Immature natural killer cell (primary cell): ENCODE data around the gene PSMG4. TPM values are rescaled to one million over a fixed set of nuclear protein-coding genes. Genes with fewer than 3 reads are reported as not detected.

Source experiments
- DNase-seq, 3 donors: peaks; one replicate each; pipeline ENCODE4 v3.0.0; 2022; ENCODE audit warnings: mixed read lengths in 1 of 3
- H3K27ac Mint-ChIP-seq, 6 donors: one replicate each; pipeline ENCODE4 v1.8.0; 2020; ENCODE audit warnings: mixed read lengths in 6 of 6, mild to moderate bottlenecking in 5 of 6, inconsistent platforms in 4 of 6, moderate library complexity in 3 of 6
- H3K27me3 Mint-ChIP-seq, 3 donors: one replicate each; pipeline ENCODE4 v1.8.0; 2020 to 2021; ENCODE audit warnings: low read depth in 3 of 3, mild to moderate bottlenecking in 3 of 3, mixed read lengths in 3 of 3, moderate library complexity in 3 of 3, inconsistent platforms in 1 of 3
- H3K36me3 Mint-ChIP-seq, 3 donors: one replicate each; pipeline ENCODE4 v1.8.0; 2020; ENCODE audit warnings: mixed read lengths in 3 of 3, inconsistent platforms in 2 of 3, mild to moderate bottlenecking in 2 of 3
- H3K4me1 Mint-ChIP-seq, 2 donors: one replicate each; pipeline ENCODE4 v1.8.0; 2020; ENCODE audit warnings: inconsistent platforms in 2 of 2, mild to moderate bottlenecking in 2 of 2, mixed read lengths in 2 of 2, moderate library complexity in 1 of 2
- H3K4me3 Mint-ChIP-seq, 5 donors: one replicate each; pipeline ENCODE4 v1.8.0; 2020; ENCODE audit warnings: mild to moderate bottlenecking in 5 of 5, mixed read lengths in 5 of 5, inconsistent platforms in 3 of 5, moderate library complexity in 3 of 5
- H3K9me3 Mint-ChIP-seq, 6 donors: one replicate each; pipeline ENCODE4 v1.8.0; 2020; ENCODE audit warnings: mild to moderate bottlenecking in 6 of 6, mixed read lengths in 6 of 6, inconsistent platforms in 4 of 6, moderate library complexity in 3 of 6
- polyA plus RNA-seq, 3 donors: library from polyadenylated mRNA; unstranded; fragments of 300-500 nt; fragmentation: Illumina TruSeq; gene quantifications; one replicate each; pipeline ENCODE4 v1.2.3, GENCODE V29; 2021

The PSMG4 gene
- polyA plus RNA-seq, 3 donors from 2014 or later = 28.6 to 45.7 (median 29.6) TPM

DNA sequence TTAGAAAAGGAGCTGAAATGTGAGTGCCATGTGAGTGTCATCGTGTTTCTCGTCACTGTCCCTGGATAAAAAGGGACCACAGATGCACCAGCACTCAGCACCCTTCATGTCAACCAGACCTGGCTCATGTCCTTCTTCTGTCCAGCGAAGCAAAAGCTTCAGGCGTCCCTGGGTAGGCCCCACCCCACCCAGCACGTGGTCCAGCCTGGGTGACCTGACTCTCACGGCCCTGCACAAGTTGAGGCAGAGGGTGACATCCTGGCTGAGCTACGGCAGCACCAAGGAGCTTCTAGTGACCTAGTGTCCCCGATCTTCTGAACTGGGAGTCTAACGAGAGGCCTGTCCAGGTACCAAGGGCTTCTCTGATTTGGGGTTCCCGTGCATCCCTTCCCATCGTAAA lies 37.8 kb downstream of the PSMG4 start:
- no peak overlapping the region for H3K27ac Mint-ChIP-seq
- H3K4me1 Mint-ChIP-seq = no peaks in the 10 kb centered on the region
- peaks cover 8 to 20% (median 14%) of the 10 kb centered on the region in 3 donors for H3K27me3 Mint-ChIP-seq
- H3K4me3 Mint-ChIP-seq = no peak overlapping the region
- no peaks in the 10 kb centered on the region for H3K36me3 Mint-ChIP-seq
- no peaks in the 10 kb centered on the region for H3K9me3 Mint-ChIP-seq
- no peak for DNase-seq

DNA sequence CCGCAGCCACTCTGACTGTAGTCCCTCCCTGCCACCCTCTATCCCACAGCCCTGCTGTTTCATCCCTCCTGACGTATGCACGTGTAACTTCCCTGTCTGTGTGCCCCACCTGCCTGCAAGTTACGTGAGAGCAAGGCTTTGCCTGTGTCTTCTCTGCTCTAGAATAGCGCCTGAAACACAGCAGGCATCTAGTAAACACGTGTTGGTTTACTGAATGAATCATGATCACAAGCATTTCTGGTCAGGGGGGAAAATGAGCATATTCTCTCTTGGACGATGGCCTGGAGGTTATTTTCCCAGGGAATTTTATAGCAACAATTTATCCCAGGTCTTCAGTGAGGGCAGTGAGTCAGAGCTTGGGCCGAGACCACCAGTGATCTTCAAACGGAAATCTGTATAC lies 38.3 kb downstream of the PSMG4 start:
- Mint-ChIP-seq H3K4me1 (no peaks in the 10 kb centered on the region), H3K4me3 (no peak overlapping the region), H3K36me3 (no peaks in the 10 kb centered on the region), H3K9me3 (no peaks in the 10 kb centered on the region), H3K27ac (peak overlapping the region in 1 of 6 donors; percentile 3), H3K27me3 (peaks cover 8 to 22% (median 14%) of the 10 kb centered on the region in 3 donors)
- DNase-seq = no peak

DNA sequence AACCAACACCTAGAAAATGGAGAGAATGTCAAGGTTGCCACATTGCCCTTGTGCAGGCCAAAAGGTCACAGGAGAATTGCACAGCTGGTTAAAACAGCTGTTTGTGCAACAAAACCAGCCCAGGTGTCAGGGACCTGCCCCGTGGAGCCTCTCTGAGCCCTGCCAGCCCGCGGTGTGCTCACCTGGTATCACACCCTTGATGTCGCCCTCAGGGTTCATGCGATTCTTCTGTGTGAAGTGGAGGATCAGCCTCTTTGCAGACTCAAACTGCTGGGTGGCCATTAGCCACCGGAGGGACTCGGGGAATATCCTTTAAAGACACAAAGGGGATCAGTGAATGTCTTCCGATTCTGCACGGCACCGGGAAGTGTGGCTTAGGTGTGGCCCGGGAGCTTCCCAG lies 39.2 kb downstream of the PSMG4 start:
- Mint-ChIP-seq H3K27ac (no peak overlapping the region), H3K27me3 (peaks cover 8 to 22% (median 14%) of the 10 kb centered on the region in 3 donors), H3K9me3 (peaks cover 0 to 2% (median 0%) of the 10 kb centered on the region in 6 donors), H3K4me1 (no peaks in the 10 kb centered on the region), H3K4me3 (no peak overlapping the region), H3K36me3 (no peaks in the 10 kb centered on the region)
- DNase-seq = no peak

DNA sequence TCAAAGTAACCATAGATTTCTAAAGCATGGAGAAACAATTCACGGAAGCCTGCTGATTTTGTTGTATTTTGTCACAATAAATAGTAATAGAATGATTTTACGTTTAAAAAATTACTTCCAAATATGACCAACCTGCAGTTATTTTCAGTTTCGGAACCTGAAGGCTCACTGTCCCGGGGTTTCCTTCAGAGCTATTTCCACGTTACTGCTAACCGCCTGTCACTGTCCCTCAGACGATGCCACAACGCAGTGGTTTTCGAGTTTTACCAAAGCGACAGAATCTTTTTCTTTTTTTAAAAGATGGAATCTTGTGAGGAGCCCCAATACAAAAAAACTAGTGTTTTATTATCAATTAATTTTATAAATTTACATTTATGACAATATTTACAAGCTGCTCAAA lies 40.5 kb downstream of the PSMG4 start:
- Mint-ChIP-seq H3K4me1 (no peaks in the 10 kb centered on the region), H3K4me3 (no peak overlapping the region), H3K9me3 (peaks cover 0 to 8% (median 0%) of the 10 kb centered on the region in 6 donors), H3K27me3 (peaks cover 6 to 22% (median 9%) of the 10 kb centered on the region in 3 donors), H3K36me3 (no peaks in the 10 kb centered on the region), H3K27ac (no peak overlapping the region)
- no peak for DNase-seq

DNA sequence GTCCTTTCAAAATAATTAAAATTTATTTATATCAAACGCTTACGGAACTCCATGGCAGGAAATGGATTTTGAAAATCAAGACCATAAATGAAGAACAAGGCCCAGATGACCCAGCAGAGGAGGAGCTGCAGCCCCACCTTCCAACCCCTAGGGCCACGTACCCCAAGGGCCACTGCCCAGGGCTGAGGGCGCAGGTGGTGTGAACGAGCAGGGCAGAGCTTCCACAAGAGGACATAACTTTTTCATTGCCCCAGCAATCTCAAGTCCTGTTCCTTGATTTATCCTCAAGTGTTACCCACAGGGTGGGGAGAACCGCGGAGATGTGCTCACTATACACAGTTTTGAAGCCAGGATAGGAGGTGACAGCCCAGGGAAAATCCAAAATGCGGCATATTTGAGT lies 42.8 kb downstream of the PSMG4 start:
- H3K4me1 Mint-ChIP-seq = no peaks in the 10 kb centered on the region

DNA sequence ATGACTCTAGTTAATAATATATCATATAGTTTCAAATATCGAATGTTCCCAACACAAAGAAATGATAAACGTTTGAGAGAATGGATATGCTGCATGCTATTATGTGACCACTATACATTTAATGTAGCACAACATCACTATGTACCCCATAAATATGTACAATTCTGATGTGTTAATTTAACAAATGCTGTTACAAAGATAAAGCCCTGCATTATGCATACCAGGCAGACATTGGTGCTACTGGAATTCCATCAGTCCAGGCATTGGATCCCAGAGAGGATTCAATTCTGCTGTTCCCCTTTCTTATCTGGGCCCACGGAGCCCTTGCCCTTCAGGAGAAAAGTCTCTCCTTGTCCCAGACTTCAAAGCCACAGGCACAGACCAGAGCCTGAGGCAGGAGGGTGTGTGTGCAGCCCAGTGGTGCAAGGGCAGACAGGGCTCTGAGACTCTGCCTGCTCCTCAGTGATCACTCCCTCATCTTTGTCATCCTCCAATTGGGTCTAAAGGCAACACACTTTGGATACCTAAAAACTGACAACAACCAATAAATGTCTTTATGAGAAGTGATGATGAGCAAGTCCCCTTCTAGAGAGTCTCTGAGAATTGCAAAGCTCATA lies 45.2 kb downstream of the PSMG4 start:
- H3K9me3 Mint-ChIP-seq = peaks cover 0 to 8% (median 0%) of the 10 kb centered on the region in 6 donors
- no peaks in the 10 kb centered on the region for H3K36me3 Mint-ChIP-seq
- H3K4me1 Mint-ChIP-seq = no peaks in the 10 kb centered on the region
- peaks cover 0 to 21% (median 2%) of the 10 kb centered on the region in 3 donors for H3K27me3 Mint-ChIP-seq
- DNase-seq = no peak
- no peak overlapping the region for H3K27ac Mint-ChIP-seq
- no peak overlapping the region for H3K4me3 Mint-ChIP-seq

More for the DNA sequence above, 42.8 kb downstream of the PSMG4 start:
- no peak for DNase-seq
- peaks cover 0 to 25% (median 6%) of the 10 kb centered on the region in 3 donors for H3K27me3 Mint-ChIP-seq
- no peak overlapping the region for H3K27ac Mint-ChIP-seq
- peaks cover 0 to 8% (median 0%) of the 10 kb centered on the region in 6 donors for H3K9me3 Mint-ChIP-seq
- H3K36me3 Mint-ChIP-seq = no peaks in the 10 kb centered on the region
- no peak overlapping the region for H3K4me3 Mint-ChIP-seq

DNA sequence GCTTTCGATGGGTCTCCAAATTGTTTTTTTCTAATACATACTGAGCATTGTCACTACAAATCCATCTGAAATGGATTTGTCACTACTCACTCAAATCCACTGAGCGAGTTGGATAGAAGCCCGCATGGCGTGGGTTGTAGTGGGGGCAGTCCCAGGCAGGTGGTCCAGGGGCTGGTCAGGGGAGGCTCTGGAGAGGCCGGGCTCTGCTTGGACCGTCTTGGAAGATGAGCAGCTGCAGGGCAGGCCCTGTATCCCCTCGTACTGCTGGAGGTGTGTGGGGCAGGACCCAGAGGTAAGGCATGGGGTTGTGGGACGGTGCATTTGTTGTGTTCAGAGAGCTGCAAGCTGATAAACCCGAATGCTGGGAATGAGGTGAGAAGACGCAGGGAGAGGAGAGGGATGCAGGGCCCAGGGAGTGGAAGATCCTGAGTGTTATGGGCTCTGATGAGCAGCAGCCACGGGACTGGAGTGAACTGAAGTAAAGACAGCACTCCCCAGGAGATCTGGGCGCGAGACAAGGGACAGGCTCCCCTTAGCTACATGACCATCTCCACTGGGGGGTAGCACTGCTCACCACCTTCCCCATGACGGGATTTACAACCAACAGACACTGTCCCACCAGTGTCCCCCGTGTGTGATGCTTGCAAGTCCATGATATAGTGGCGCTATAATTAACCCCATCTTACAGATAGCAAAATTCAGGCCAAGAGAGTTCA lies 45.9 kb downstream of the PSMG4 start:
- Mint-ChIP-seq H3K9me3 (peaks cover 0 to 8% (median 0%) of the 10 kb centered on the region in 6 donors), H3K27me3 (peaks cover 0 to 23% (median 2%) of the 10 kb centered on the region in 3 donors), H3K4me3 (no peak overlapping the region), H3K4me1 (no peaks in the 10 kb centered on the region), H3K36me3 (no peaks in the 10 kb centered on the region), H3K27ac (no peak overlapping the region)
- no peak for DNase-seq

DNA sequence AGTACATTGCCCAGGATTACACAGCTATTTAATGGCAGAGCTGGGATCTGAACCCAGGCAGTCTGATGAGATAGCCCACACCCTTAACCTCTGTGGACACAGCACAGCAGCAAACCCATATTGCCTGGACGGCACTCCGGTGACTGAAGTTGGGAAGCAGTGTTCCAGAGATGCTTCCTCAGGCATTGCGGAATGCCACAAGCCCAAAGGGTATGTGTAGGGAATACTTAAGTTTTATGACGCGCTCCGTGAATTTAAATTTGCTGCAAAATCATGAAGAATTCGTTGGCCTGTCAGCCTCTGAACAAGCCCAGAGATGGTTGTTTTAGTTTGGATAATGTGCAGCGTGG lies 46.4 kb downstream of the PSMG4 start:
- no peaks in the 10 kb centered on the region for H3K4me1 Mint-ChIP-seq
- peaks cover 0 to 24% (median 2%) of the 10 kb centered on the region in 3 donors for H3K27me3 Mint-ChIP-seq
- no peak overlapping the region for H3K27ac Mint-ChIP-seq
- no peak overlapping the region for H3K4me3 Mint-ChIP-seq
- no peaks in the 10 kb centered on the region for H3K36me3 Mint-ChIP-seq
- DNase-seq = no peak
- peaks cover 0 to 8% (median 0%) of the 10 kb centered on the region in 6 donors for H3K9me3 Mint-ChIP-seq

DNA sequence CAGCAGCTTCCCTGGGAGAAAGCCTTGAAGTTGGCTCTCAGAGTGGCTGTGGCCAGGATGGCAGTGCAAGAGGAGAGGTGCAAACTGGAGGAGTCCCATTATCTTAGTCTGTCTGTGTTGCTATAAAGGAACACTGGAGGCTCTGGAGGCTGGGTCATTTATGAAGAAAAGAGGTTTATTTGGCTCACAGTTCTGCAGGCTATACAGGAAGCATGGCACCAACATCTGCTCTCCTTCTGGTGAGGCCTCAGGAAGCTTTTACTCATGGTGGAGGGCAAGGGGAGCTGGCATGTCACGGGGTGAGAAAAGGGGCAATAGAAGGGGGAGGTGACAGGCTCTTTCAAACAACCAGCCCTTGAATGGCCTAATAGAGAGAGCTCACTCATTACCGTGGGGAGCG lies 47.1 kb downstream of the PSMG4 start:
- Mint-ChIP-seq H3K27me3 (peaks cover 0 to 21% (median 2%) of the 10 kb centered on the region in 3 donors), H3K36me3 (no peaks in the 10 kb centered on the region), H3K4me3 (no peak overlapping the region), H3K4me1 (no peaks in the 10 kb centered on the region), H3K27ac (no peak overlapping the region), H3K9me3 (peaks cover 0 to 8% (median 0%) of the 10 kb centered on the region in 6 donors)
- no peak for DNase-seq

DNA sequence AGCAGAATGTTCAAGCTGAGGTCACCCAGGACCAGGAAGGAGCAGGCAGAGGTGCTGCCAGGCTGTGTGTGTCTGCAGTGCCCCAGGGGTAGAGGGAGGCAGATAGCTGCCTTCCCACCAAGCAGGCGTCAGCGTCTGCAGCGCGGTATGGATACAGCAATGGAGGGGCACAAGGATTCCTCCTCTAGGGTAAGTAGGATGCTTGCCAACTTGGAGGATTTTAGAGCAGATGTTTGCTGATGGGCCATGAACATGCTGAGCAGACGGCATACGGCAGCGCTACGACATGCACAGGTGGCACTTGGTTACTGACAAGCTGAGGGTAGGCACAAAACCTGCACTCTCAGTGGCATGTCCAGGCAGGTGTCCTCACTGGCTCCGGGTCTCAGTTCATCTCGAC lies 48.1 kb downstream of the PSMG4 start:
- Mint-ChIP-seq H3K4me1 (no peaks in the 10 kb centered on the region), H3K27ac (no peak overlapping the region), H3K36me3 (no peaks in the 10 kb centered on the region), H3K4me3 (no peak overlapping the region), H3K27me3 (peaks cover 0 to 16% (median 2%) of the 10 kb centered on the region in 3 donors), H3K9me3 (peaks cover 0 to 8% (median 0%) of the 10 kb centered on the region in 6 donors)
- no peak for DNase-seq

DNA sequence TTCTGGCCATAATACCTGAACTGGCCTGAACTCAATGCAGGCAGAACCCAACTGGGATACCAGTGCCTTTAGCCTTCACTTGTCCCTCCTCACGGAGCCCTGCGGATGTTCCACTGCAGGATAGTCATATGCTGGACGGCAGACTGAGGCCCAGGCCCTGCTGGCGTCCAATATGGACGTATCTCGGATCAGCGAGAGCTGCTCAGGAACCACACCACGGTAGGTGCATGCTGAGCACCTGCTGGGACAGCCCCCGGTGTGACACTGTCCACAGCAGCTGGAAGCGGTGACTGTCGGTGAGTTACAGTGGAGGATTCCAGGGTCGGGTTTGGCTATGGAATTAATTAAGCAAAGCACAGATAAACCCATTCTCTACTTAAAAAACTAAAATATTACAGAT lies 48.7 kb downstream of the PSMG4 start:
- Mint-ChIP-seq H3K36me3 (no peaks in the 10 kb centered on the region), H3K27ac (no peak overlapping the region), H3K4me1 (no peaks in the 10 kb centered on the region), H3K27me3 (peaks cover 0 to 16% (median 2%) of the 10 kb centered on the region in 3 donors), H3K9me3 (peaks cover 0 to 8% (median 0%) of the 10 kb centered on the region in 6 donors), H3K4me3 (no peak overlapping the region)
- no peak for DNase-seq

DNA sequence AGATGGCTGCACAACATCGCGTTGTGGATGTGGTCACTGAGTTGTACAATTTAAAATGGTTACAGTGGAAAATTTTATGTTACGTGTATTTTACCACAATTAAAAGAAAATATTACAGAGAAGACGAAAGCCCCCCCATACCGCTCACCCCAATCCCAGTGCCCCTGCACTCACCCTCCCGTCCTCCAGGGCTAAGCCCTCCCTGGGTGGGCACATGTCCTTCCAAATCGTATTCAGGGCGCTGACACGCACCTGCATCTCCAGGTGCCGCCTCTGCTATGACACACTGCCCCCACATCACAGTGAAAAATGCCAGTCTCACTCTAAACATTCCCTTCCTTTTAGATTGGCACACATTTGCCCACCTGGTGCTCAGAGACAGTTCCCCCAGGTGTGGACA lies 49.4 kb downstream of the PSMG4 start:
- no peaks in the 10 kb centered on the region for H3K4me1 Mint-ChIP-seq
- peaks cover 0 to 4% (median 0%) of the 10 kb centered on the region in 6 donors for H3K9me3 Mint-ChIP-seq
- H3K4me3 Mint-ChIP-seq = no peak overlapping the region
- peaks cover 0 to 16% (median 2%) of the 10 kb centered on the region in 3 donors for H3K27me3 Mint-ChIP-seq
- no peak overlapping the region for H3K27ac Mint-ChIP-seq
- DNase-seq = no peak
- H3K36me3 Mint-ChIP-seq = no peaks in the 10 kb centered on the region

DNA sequence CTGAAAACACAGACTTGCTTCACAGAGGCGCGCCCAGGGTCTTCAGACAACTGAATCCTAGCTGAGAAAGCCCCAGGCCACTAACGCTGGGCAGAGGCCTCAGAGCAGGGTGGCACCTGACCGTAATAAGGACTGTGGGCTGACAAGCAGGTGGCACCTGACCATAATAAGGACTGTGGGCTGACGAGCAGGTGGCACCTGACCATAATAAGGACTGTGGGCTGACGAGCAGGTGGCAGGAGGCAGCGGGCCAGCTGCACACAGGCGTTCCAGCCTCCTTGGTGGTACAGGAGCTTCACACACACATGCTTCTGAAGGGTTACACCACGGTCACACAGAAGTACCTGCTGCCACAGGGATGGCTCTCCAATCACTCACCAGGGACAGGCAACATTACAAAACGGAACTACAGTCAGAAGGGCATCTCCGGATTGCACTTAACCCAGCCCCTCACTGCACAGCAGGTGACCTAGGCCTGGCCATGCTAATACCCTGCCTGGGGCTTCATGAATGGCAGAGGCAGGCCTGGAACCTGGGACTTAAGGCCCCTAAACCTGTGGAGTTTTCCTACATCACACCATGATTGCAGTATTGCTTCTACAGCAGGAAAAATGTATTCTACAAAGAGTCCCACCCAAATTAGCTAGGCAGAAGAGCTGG lies 50.8 kb downstream of the PSMG4 start:
- no peak for DNase-seq
- H3K36me3 Mint-ChIP-seq = no peaks in the 10 kb centered on the region
- peaks cover 0 to 14% (median 0%) of the 10 kb centered on the region in 3 donors for H3K27me3 Mint-ChIP-seq
- H3K27ac Mint-ChIP-seq = no peak overlapping the region
- H3K9me3 Mint-ChIP-seq = no peaks in the 10 kb centered on the region
- H3K4me3 Mint-ChIP-seq = no peak overlapping the region
- no peaks in the 10 kb centered on the region for H3K4me1 Mint-ChIP-seq

DNA sequence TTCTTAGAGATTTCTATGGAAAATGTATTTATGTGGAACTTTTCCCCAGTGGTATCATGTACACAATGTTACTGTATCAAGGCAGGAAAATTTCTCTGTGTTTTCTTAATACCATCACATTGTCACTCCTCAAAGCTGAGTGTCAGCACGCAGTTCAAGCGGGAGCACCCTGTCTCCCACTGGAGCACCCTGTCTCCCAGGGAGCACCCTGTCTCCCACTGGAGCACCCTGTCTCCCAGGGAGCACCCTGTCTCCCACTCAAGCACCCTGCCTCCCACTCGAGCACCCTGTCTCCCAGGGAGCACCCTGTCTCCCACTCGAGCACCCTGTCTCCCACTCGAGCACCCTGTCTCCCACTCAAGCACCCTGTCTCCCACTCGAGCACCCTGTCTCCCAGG lies 51.3 kb downstream of the PSMG4 start:
- no peak for DNase-seq
- H3K36me3 Mint-ChIP-seq = no peaks in the 10 kb centered on the region
- no peak overlapping the region for H3K27ac Mint-ChIP-seq
- no peaks in the 10 kb centered on the region for H3K9me3 Mint-ChIP-seq
- H3K4me3 Mint-ChIP-seq = no peak overlapping the region
- H3K4me1 Mint-ChIP-seq = no peaks in the 10 kb centered on the region
- peaks cover 0 to 19% (median 2%) of the 10 kb centered on the region in 3 donors for H3K27me3 Mint-ChIP-seq
